GM18858 (cell line): ENCODE results near the gene MADCAM1.

Experiments used
- ATAC-seq: cut with Tn5 transposase; IDR thresholded peaks from one replicate; pipeline ENCODE4 v1.9.1; 2021; ENCODE audit not compliant: unreplicated experiment

The MADCAM1 gene

DNA sequence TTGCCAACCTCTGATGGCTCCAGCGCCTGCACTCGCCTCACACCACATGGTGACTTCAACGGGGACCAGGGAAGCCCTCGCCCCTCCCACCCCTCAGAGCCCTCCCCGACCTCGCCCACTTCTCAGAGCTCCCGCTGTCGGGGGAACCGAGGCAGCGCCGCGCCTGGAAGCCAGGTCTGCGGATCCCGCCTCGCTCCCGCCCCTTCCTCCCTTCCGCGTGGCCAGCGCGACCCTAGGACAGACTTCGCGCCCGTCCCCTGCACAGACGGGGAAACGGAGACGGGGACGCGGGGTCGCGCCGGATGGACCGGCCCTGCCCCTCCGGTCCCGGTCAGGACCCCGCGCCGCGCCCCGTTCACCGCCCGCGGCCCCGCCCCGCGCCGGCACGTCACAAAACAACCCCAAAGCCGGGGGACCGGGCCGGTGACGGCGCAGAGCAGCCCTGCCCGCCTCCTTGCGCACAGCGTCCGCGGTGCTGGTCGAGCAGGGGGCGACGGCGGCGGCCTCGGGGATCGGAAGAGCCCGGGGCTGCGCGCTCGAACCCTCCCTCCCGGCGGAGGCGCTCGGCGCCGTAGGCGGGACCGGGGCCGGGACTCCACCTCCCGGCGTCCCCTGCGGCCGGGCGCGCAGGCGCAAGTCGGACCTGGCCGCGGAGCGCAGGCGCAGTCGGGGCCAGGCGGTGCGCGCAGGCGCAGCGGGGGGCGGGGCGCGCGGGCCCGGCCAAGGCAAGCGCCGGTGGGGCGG, 34.9 kb downstream of the MADCAM1 start:
- peak; percentile 58 for ATAC-seq

DNA sequence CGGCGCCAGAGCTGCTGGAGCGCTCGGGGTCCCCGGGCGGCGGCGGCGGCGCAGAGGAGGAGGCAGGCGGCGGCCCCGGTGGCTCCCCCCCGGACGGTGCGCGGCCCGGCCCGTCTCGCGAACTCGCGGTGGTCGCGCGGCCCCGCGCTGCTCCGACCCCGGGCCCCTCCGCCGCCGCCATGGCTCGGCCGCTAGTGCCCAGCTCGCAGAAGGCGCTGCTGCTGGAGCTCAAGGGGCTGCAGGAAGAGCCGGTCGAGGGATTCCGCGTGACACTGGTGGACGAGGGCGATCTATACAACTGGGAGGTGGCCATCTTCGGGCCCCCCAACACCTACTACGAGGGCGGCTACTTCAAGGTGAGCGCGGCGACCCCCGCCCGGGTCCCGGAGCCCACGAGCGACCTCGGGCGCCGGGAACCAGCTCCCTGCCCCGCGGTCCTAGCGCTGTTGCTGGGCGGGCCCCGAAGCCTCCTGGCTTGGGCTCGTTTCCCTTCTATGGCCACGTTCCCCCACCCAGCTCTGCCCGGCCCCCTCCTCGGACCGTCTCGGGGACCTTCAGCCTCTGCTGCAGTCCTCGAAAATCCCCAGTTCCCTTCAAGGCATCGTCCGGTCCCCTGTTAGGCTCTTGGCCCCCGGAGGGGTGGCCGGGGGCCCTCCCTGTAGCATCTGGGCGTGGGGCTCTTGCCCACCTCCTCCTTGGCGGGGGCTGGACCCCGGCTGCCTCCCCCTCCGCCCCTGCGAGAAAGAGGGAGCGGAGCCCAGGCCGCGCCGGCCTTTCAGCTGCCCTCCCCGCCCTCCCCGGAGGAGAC, 35.7 kb downstream of the MADCAM1 start, which contains the start of gene CDC34:
TSS of gene CDC34 (plus strand) at position 8 of the 808 bp plus-strand sequence. CDS start at position 180, 172 bp downstream.
- peak; percentile 11 for ATAC-seq

- ATAC-seq, result no peak
Observed at GRCh38 chr19:532561-533363, 36.5 kb downstream of the MADCAM1 start.

DNA sequence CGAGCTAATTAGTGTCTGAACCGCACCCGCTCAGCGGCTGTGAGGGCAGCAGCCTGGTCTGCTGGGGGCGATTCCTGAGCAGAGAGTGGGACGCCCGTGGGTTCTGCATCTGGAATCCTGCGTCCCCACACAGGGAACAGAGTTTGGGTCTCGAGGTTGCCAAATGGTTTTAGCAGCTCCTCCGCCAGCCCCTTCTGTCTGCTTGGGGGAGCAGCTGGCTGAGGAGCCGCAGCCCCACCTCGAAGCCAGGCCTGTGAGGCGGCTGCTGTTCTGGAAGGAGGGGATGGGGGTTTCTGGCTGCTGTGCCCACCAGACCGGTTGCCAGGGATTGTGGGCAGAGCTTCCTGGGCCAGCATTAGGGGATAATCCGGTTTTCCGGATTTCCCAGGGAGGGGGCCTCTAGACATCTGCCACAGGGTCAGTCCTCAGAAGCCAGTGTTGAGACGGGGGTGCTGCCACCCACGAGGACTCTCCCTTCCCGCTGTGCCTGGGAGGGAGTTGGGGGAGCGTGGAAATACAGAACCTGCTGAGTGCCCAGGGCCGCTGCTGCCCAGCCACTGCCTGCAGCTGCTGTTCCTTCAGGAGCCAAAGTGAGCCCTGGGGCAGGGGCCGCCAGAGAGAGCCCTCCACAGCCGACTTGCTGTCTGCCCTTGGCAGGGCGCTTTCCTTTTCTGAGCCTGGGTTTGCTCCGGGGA, 37.2 kb downstream of the MADCAM1 start:
- ATAC-seq, result no peak

DNA sequence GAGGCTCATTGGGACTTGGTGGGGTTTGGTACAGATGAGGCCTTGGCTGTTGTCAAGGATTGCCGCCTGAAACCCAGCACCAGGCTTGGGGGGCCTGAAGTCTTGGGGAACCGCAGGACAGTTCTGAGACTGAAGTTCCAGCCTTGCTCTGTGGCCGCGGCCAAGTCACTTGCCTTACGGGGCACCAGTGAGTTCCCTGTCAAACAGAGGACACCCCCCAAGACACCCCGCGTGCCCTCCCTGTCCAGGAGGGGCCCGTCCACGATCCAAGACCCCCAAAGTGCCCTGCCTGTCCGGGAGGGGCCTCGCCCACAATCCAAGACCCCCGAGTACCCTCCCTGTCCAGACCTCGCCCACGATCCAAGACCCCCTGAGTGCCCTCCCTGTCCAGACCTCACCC, 37.8 kb downstream of the MADCAM1 start:
- no peak for ATAC-seq

GRCh38 chr19:535017-535835, 38.9 kb downstream of the MADCAM1 start:
- no peak for ATAC-seq

- ATAC-seq, result no peak
Observed at GRCh38 chr19:536031-536880, 40.0 kb downstream of the MADCAM1 start.

GRCh38 chr19:536881-537404, 40.7 kb downstream of the MADCAM1 start:
- no peak for ATAC-seq

GRCh38 chr19:538641-539428, 42.5 kb downstream of the MADCAM1 start:
- ATAC-seq, result no peak

GRCh38 chr19:539429-540030, 43.2 kb downstream of the MADCAM1 start:
- ATAC-seq, result no peak

GRCh38 chr19:540867-541637, 44.8 kb downstream of the MADCAM1 start:
- ATAC-seq, result no peak

GRCh38 chr19:541699-542098, 45.4 kb downstream of the MADCAM1 start:
- ATAC-seq, result no peak

- no peak for ATAC-seq
Observed at GRCh38 chr19:542173-542866, 46.0 kb downstream of the MADCAM1 start.

DNA sequence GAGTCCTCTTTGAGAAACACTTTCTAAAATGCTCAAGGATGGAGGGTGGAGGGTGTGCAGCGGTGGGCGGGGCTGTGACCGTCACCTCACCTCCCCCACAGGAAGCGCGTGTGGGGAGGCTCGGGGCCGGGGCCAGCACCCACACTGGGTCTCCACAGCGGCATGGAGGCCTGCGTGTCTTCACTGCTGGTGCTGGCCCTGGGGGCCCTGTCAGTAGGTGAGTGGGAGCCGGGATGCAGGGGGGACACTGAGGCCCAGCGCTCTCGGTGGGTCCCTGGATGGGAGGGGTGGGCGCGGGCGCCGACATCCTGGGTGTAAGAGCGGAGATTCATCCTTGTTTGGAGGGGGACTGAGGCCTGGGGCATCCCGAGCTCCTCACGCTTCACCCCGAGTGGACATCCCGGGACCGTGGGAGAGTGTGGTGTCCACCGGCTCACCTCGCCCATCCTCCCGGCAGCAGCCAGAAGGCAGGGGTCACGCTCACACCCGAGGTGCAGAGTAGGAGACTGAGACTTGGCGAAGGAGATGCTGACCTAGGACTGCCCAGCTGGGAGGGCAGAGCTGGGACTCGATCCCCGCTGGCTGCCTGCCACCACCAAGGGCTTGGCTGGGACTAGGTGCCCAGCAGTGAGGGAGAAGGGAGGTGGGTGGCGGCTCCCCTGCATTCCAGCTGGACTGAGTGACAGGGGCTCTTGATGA, 47.8 kb downstream of the MADCAM1 start, which contains the start of gene GZMM:
TSS of gene GZMM (plus strand) at position 144 of the 699 bp plus-strand sequence. CDS start at position 163, 19 bp downstream.
- no peak for ATAC-seq

- ATAC-seq, result no peak
Observed at GRCh38 chr19:547117-547516, 50.8 kb downstream of the MADCAM1 start.
